ENCODE results near the gene LNP1.
A peak's percentile ranks its signal among the peaks of the same experiment; 100 is the strongest.

The LNP1 gene

GRCh38 chr3:100455841-100456550, 54.7 kb downstream of the LNP1 start:
- H3K36me3 ChIP-seq (ENCODE audit: insufficient read depth) = no peaks in the 10 kb centered on the region
- 0 out of 2 replicates have a peak overlapping the region, but pooled peaks have one; percentile 14 for H3K4me2 ChIP-seq
- peaks cover 13% of the 10 kb centered on the region for H3K4me1 ChIP-seq (ENCODE audit: low read depth, poor library complexity, severe bottlenecking)

DNA sequence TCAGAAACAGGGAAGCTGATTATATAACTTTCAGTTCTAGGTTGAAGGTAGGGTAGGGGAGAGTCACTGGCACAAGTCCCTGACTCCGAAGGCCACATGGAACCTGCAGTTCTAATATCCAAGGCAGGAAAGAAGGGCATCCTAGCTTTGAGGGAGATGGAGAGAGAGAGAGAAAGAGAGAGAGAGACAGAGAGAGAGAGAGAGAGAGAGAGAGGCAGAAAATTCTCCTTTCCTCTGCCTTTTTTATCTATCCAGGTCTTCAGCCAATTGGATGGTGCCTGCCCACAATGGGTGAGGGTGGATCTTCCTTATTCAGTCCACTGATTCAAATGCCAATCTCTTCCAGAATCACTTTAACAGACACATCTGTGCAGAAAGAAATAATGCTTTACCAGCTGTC, 55.4 kb downstream of the LNP1 start:
- Histone ChIP-seq H3K36me3 (ENCODE audit: insufficient read depth) (no peaks in the 10 kb centered on the region), H4K20me1 (ENCODE audit: insufficient read depth) (no peaks in the 10 kb centered on the region), H3K4me2 (no peak overlapping the region), H3K9ac (no peak overlapping the region), H2AFZ (ENCODE audit: low read depth) (no peak overlapping the region), H3K4me1 (ENCODE audit: low read depth, poor library complexity, severe bottlenecking) (peaks cover 13% of the 10 kb centered on the region), H3K27ac (no peak overlapping the region), H3K4me3 (IDR thresholded peaks at IDR 0.05; ENCODE audit: insufficient read depth, low read depth, low read length) (no peak overlapping the region), H3K79me2 (ENCODE audit: insufficient read depth, low read depth) (no peaks in the 10 kb centered on the region), H3K27me3 (ENCODE audit: insufficient read depth, low read depth) (no peaks in the 10 kb centered on the region)
- TF ChIP-seq CTCF (conservative IDR thresholded peaks at IDR 0.05; ENCODE audit: low read depth, low read length) = no peak

More at GRCh38 chr3:100455841-100456550, 54.7 kb downstream of the LNP1 start:
- H3K4me3 ChIP-seq (IDR thresholded peaks at IDR 0.05; ENCODE audit: insufficient read depth, low read depth, low read length) = no peak overlapping the region
- TF ChIP-seq CTCF (conservative IDR thresholded peaks at IDR 0.05; ENCODE audit: low read depth, low read length) = no peak
- no peaks in the 10 kb centered on the region for H4K20me1 ChIP-seq (ENCODE audit: insufficient read depth)
- no peaks in the 10 kb centered on the region for H3K79me2 ChIP-seq (ENCODE audit: insufficient read depth, low read depth)
- H2AFZ ChIP-seq (ENCODE audit: low read depth) = no peak overlapping the region
- no peaks in the 10 kb centered on the region for H3K27me3 ChIP-seq (ENCODE audit: insufficient read depth, low read depth)
- H3K27ac ChIP-seq = no peak overlapping the region
- no peak overlapping the region for H3K9ac ChIP-seq

DNA sequence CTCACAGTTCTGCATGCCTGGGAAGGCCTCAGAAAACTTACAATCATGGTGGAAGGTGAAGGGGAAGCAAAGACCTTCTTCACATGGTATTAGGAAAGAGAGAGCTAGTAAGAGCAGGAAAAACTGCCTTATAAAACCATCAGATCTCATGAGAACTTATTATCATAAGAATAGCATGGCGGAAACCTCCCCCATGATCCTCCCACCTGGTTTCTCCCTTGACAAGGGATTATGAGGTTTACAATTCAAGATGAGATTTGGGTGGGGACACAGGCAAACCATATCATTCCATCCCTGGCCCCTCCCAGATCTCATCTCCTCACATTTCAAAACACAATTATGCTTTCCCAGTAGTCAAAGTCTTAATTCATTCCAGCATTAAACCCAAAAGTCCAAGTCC, 56.5 kb downstream of the LNP1 start:
- Histone ChIP-seq H3K36me3 (ENCODE audit: insufficient read depth) (no peaks in the 10 kb centered on the region), H3K27me3 (ENCODE audit: insufficient read depth, low read depth) (no peaks in the 10 kb centered on the region), H3K4me1 (ENCODE audit: low read depth, poor library complexity, severe bottlenecking) (peaks cover 13% of the 10 kb centered on the region), H3K4me3 (IDR thresholded peaks at IDR 0.05; ENCODE audit: insufficient read depth, low read depth, low read length) (no peak overlapping the region), H3K4me2 (no peak overlapping the region), H3K79me2 (ENCODE audit: insufficient read depth, low read depth) (no peaks in the 10 kb centered on the region), H4K20me1 (ENCODE audit: insufficient read depth) (no peaks in the 10 kb centered on the region), H3K9ac (no peak overlapping the region), H3K27ac (no peak overlapping the region), H2AFZ (ENCODE audit: low read depth) (no peak overlapping the region)
- TF ChIP-seq CTCF (conservative IDR thresholded peaks at IDR 0.05; ENCODE audit: low read depth, low read length) = no peak

- H3K4me2 ChIP-seq = no peak overlapping the region
- no peak for TF ChIP-seq CTCF (conservative IDR thresholded peaks at IDR 0.05; ENCODE audit: low read depth, low read length)
- H3K36me3 ChIP-seq (ENCODE audit: insufficient read depth) = no peaks in the 10 kb centered on the region
- peaks cover 17% of the 10 kb centered on the region for H3K4me1 ChIP-seq (ENCODE audit: low read depth, poor library complexity, severe bottlenecking)
- H3K79me2 ChIP-seq (ENCODE audit: insufficient read depth, low read depth) = no peaks in the 10 kb centered on the region
- no peak overlapping the region for H3K9ac ChIP-seq
- H3K27me3 ChIP-seq (ENCODE audit: insufficient read depth, low read depth) = no peaks in the 10 kb centered on the region
- no peak overlapping the region for H3K4me3 ChIP-seq (IDR thresholded peaks at IDR 0.05; ENCODE audit: insufficient read depth, low read depth, low read length)
- no peak overlapping the region for H2AFZ ChIP-seq (ENCODE audit: low read depth)
- no peak overlapping the region for H3K27ac ChIP-seq
- H4K20me1 ChIP-seq (ENCODE audit: insufficient read depth) = no peaks in the 10 kb centered on the region
These were observed 57.5 kb downstream of the LNP1 start for GRCh38 chr3:100458814-100459213.
